Tibial artery (tissue), 4 donors: ENCODE measurements around the gene OR1L1.

ENCODE experiments used
- DNase-seq, 2 donors: peaks; one replicate each; pipeline ENCODE4 v3.0.0-alpha.2; 2019
- H3K27ac ChIP-seq, 2 donors: fragments of 200-600 bp; sonication (generic) in 1 of 2; 1 replicate in 1 of 2; 2 replicates in 1 of 2; pipeline ENCODE4 v1.5.1; 2018 to 2019; ENCODE audit warnings: mild to moderate bottlenecking in 1 of 2
- H3K27me3 ChIP-seq, 2 donors: fragments of 200-600 bp; sonication (generic) in 1 of 2; one replicate each; pipeline versions ENCODE4 v1.5.1 to v1.6.0; 2016 to 2019
- H3K36me3 ChIP-seq, 3 donors: fragments of 200-600 bp; sonication (generic) in 2 of 3; one replicate each; pipeline ENCODE4 v1.5.1; 2016 to 2019; ENCODE audit warnings: mild to moderate bottlenecking in 2 of 3
- H3K4me1 ChIP-seq, 4 donors: fragments of 200-600 bp; sonication (generic) in 2 of 4; 1 replicate in 3 of 4; 2 replicates in 1 of 4; pipeline ENCODE4 v1.5.1; 2016 to 2019
- H3K4me3 ChIP-seq, 2 donors: fragments of 200-600 bp; sonication (generic) in 1 of 2; 1 replicate in 1 of 2; 2 replicates in 1 of 2; pipeline ENCODE4 v1.5.1; 2018 to 2019; ENCODE audit warnings: mild to moderate bottlenecking in 2 of 2
- H3K9me3 ChIP-seq, 3 donors: fragments of 200-600 bp; sonication (generic) in 1 of 3; one replicate each; pipeline ENCODE4 v1.5.1; 2016 to 2019
- intact Hi-C: fragments of 100-400 bp; cut with DNase I; formaldehyde crosslinking; loops from one replicate; pipeline ENCODE4 v1.15.0; 2023; ENCODE audit warnings: low total_unique reads
- TF ChIP-seq, protein P1 (sequence below), 2 experiments: fragments of 200-600 bp in 1 of 2; fragments of 450-650 bp in 1 of 2; IDR thresholded peaks; one replicate each; pipeline ENCODE4 v1.5.1; 2017 to 2019; ENCODE audit warnings: antibody characterized with exemption in 2 of 2, mild to moderate bottlenecking in 1 of 2, moderate library complexity in 1 of 2

Gene OR1L1, protein sequence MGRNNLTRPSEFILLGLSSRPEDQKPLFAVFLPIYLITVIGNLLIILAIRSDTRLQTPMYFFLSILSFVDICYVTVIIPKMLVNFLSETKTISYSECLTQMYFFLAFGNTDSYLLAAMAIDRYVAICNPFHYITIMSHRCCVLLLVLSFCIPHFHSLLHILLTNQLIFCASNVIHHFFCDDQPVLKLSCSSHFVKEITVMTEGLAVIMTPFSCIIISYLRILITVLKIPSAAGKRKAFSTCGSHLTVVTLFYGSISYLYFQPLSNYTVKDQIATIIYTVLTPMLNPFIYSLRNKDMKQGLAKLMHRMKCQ

DNA sequence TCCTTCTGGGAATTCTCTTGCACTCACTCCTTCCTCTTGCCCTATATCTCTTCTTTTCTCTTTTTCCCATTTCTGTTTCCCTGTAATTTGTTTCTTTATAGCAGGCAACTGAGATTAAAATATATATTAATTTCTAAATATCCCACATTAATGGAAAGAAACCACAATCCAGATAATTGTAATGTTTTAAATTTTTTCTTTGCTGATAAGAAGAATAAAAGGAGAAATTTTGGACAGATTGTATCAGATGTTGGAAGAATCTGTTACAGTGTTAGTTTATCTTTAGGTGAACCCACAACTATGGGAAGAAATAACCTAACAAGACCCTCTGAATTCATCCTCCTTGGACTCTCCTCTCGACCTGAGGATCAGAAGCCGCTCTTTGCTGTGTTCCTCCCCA lies at the start of gene OR1L1:
Gene OR1L1 (plus strand): TSS at position 301 of the 400 bp plus-strand sequence. CDS start 0 bp downstream, at position 301.
- Histone ChIP-seq H3K9me3 (peaks cover 0 to 6% (median 4%) of the 10 kb centered on the region in 3 donors), H3K36me3 (no peaks in the 10 kb centered on the region), H3K27me3 (no peaks in the 10 kb centered on the region), H3K27ac (no peak within 1 kb of the TSS), H3K4me1 (no peaks in the 10 kb centered on the region), H3K4me3 (no peak within 1 kb of the TSS)
- TF ChIP-seq, protein P1, sequence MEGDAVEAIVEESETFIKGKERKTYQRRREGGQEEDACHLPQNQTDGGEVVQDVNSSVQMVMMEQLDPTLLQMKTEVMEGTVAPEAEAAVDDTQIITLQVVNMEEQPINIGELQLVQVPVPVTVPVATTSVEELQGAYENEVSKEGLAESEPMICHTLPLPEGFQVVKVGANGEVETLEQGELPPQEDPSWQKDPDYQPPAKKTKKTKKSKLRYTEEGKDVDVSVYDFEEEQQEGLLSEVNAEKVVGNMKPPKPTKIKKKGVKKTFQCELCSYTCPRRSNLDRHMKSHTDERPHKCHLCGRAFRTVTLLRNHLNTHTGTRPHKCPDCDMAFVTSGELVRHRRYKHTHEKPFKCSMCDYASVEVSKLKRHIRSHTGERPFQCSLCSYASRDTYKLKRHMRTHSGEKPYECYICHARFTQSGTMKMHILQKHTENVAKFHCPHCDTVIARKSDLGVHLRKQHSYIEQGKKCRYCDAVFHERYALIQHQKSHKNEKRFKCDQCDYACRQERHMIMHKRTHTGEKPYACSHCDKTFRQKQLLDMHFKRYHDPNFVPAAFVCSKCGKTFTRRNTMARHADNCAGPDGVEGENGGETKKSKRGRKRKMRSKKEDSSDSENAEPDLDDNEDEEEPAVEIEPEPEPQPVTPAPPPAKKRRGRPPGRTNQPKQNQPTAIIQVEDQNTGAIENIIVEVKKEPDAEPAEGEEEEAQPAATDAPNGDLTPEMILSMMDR (IDR thresholded peaks at IDR 0.05) = no peak
- intact Hi-C loops = no loop called here
- DNase-seq = no peak

DNA sequence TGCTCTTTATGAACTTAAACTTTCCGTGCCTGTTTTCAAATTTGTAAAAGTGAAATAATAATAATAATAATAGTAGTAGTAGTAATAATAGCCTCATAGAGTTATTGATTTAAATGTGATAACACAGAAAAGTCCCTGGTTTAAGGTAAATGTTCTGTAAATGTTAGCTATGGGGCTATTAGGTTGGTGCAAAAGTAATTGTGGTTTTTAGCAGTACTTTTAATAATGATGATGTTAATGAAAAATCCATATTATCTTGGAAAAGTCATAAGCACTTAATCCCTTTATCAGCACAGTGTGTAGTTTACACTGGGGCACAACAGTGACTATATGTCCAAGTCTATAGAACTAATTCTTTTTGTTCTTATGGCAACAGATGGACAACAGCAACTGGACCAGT lies 47.2 kb upstream of the OR1L1 start, which contains the start of gene OR1Q1:
Gene OR1Q1 (plus strand): TSS at position 377 of the 400 bp plus-strand sequence. CDS start 0 bp downstream, at position 377.
- Histone ChIP-seq H3K27ac (no peak within 1 kb of the TSS), H3K4me1 (no peaks in the 10 kb centered on the region), H3K36me3 (no peaks in the 10 kb centered on the region), H3K9me3 (no peaks in the 10 kb centered on the region), H3K4me3 (no peak within 1 kb of the TSS), H3K27me3 (no peaks in the 10 kb centered on the region)
- intact Hi-C loops = no loop called here
- DNase-seq = no peak
- TF ChIP-seq, protein P1 (IDR thresholded peaks at IDR 0.05) = no peak

DNA sequence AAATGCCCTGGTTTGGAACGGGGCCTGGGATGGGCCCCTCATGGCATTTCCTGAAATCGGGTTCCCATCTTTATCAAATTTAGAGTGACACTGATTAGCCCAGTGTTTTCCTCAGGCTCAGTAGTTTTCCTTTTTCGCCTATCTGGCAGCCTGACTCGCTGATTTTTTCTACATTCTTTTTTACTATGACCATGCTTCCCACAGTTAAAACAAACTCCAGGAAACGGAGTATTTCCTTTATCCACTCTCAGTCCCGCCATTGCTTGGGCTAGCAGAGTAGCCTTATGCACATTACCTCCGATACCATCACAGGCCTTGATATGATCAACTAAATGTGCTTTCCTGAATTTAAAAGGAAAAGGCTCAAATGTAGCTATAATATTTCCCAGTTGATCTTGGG lies 41.5 kb upstream of the OR1L1 start:
- intact Hi-C loops = no loop called here
- DNase-seq = no peak
- no peak overlapping the region for H3K27ac ChIP-seq

DNA sequence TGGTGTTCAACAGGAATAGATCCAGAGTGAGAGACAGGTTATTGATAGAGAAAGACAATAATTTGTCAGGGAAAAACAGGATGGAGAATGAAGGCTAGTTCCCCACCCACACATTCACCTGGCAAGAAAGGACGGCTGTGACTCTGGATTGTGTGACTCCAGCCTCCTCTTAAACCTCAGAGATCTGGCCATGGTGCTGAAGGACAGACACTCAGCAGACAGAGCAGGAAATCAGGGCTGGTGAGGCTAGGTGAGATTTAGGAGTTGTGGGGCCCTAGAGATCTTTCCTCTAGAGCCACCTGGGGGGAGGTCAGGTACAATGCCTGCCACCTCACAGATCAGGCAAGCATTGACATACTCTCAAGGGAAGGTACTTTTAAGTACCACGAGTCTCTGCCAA lies 19.3 kb upstream of the OR1L1 start:
- TF ChIP-seq, protein P1 (IDR thresholded peaks at IDR 0.05) = no peak
- intact Hi-C loops = no loop called here
- Histone ChIP-seq H3K4me3 (no peak overlapping the region), H3K9me3 (peaks cover 0 to 9% (median 8%) of the 10 kb centered on the region in 3 donors), H3K4me1 (no peaks in the 10 kb centered on the region), H3K27ac (no peak overlapping the region), H3K36me3 (no peaks in the 10 kb centered on the region), H3K27me3 (no peaks in the 10 kb centered on the region)
- DNase-seq = no peak

More for the DNA sequence above, 41.5 kb upstream of the OR1L1 start:
- H3K9me3 ChIP-seq = peaks cover 0 to 6% (median 0%) of the 10 kb centered on the region in 3 donors
- H3K36me3 ChIP-seq = no peaks in the 10 kb centered on the region
- no peak overlapping the region for H3K4me3 ChIP-seq
- TF ChIP-seq, protein P1 (IDR thresholded peaks at IDR 0.05) = no peak
- H3K4me1 ChIP-seq = no peaks in the 10 kb centered on the region
- no peaks in the 10 kb centered on the region for H3K27me3 ChIP-seq

DNA sequence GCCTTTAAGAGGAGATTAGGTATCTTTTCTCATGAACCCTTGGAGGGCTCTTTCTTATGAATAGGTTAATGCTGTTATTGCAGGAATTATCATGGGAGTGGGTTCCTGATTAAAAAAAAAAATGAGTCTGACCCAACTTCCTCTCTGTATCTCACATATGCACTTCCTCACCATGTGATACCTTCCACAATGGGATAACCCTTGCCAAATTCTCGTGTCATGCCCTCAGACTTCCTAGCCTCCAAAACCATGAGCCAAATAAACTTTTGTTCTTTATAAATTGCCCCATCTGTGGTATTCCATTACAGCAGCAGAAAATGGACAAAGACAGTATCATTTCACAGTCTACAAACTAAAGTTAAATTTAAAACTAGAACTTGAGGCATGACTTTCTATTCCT lies 5.1 kb upstream of the OR1L1 start:
- TF ChIP-seq, protein P1 (IDR thresholded peaks at IDR 0.05) = no peak
- intact Hi-C loops = no loop called here
- no peaks in the 10 kb centered on the region for H3K4me1 ChIP-seq
- H3K27me3 ChIP-seq = no peaks in the 10 kb centered on the region
- H3K4me3 ChIP-seq = no peak overlapping the region
- no peaks in the 10 kb centered on the region for H3K9me3 ChIP-seq
- H3K36me3 ChIP-seq = no peaks in the 10 kb centered on the region
- no peak for DNase-seq
- H3K27ac ChIP-seq = no peak overlapping the region
